Panc1 (cell line): Measurements from ENCODE around the gene LIN9.

Experiments
- CTCF ChIP-seq: fragments of 450-650 bp; IDR thresholded peaks from 2 replicates; pipeline ENCODE4 v1.5.1; 2017; ENCODE audit warnings: mild to moderate bottlenecking
- POLR2AphosphoS5 ChIP-seq: IDR thresholded peaks from 2 replicates; pipeline ENCODE4 v1.6.1; 2012; ENCODE audit warnings: mild to moderate bottlenecking, low read depth, low read length, moderate library complexity
- TF ChIP-seq, protein P1 (sequence below), 2 experiments: IDR thresholded peaks; 2 replicates each; pipeline ENCODE4 v1.6.1; 2011 to 2012; ENCODE audit warnings: low read depth in 2 of 2, control low read depth in 1 of 2, low read length in 1 of 2, mild to moderate bottlenecking in 1 of 2, moderate library complexity in 1 of 2; ENCODE audit not compliant: insufficient read depth in 1 of 2

- TF ChIP-seq CTCF = no peak
- TF ChIP-seq POLR2AphosphoS5 = no peak
- TF ChIP-seq, protein P1, sequence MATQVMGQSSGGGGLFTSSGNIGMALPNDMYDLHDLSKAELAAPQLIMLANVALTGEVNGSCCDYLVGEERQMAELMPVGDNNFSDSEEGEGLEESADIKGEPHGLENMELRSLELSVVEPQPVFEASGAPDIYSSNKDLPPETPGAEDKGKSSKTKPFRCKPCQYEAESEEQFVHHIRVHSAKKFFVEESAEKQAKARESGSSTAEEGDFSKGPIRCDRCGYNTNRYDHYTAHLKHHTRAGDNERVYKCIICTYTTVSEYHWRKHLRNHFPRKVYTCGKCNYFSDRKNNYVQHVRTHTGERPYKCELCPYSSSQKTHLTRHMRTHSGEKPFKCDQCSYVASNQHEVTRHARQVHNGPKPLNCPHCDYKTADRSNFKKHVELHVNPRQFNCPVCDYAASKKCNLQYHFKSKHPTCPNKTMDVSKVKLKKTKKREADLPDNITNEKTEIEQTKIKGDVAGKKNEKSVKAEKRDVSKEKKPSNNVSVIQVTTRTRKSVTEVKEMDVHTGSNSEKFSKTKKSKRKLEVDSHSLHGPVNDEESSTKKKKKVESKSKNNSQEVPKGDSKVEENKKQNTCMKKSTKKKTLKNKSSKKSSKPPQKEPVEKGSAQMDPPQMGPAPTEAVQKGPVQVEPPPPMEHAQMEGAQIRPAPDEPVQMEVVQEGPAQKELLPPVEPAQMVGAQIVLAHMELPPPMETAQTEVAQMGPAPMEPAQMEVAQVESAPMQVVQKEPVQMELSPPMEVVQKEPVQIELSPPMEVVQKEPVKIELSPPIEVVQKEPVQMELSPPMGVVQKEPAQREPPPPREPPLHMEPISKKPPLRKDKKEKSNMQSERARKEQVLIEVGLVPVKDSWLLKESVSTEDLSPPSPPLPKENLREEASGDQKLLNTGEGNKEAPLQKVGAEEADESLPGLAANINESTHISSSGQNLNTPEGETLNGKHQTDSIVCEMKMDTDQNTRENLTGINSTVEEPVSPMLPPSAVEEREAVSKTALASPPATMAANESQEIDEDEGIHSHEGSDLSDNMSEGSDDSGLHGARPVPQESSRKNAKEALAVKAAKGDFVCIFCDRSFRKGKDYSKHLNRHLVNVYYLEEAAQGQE (IDR thresholded peaks at IDR 0.05; ENCODE audit: insufficient read depth in 1 of 2, low read depth in 2 of 2, low read length in 1 of 2) = no peak
These were observed 99.5 kb downstream of the LIN9 start for GRCh38 chr1:226209307-226210059.
